Thymus (tissue), 11 donors: ENCODE measurements around the gene PFKFB2. TPM values are rescaled to one million over a fixed set of nuclear protein-coding genes. Genes with fewer than 3 reads are reported as not detected.

Experiments used
- DNase-seq, 9 donors: peaks; one replicate each; pipeline ENCODE4 v3.0.0-alpha.2; 2013; ENCODE audit warnings: low spot score in 9 of 9, low read depth in 6 of 9, missing footprints in 1 of 9
- H3K27ac ChIP-seq, 2 donors: one replicate each; pipeline ENCODE4 v1.5.1; 2013; ENCODE audit warnings: control low read depth in 1 of 2, low read depth in 1 of 2, low read length in 1 of 2, mild to moderate bottlenecking in 1 of 2, moderate library complexity in 1 of 2
- H3K27me3 ChIP-seq, 2 donors: one replicate each; pipeline ENCODE4 v1.5.1; 2013; ENCODE audit warnings: low read length in 1 of 2; ENCODE audit not compliant: control insufficient read depth in 2 of 2, insufficient read depth in 1 of 2
- H3K36me3 ChIP-seq, 2 donors: one replicate each; pipeline ENCODE4 v1.5.1; 2013; ENCODE audit warnings: low read length in 1 of 2, mild to moderate bottlenecking in 1 of 2, moderate library complexity in 1 of 2; ENCODE audit not compliant: control insufficient read depth in 2 of 2, insufficient read depth in 2 of 2
- H3K4me1 ChIP-seq, 2 donors: one replicate each; pipeline ENCODE4 v1.5.1; 2013; ENCODE audit warnings: low read length in 2 of 2; ENCODE audit not compliant: control insufficient read depth in 2 of 2, insufficient read depth in 2 of 2
- H3K4me3 ChIP-seq, 2 donors: one replicate each; pipeline ENCODE4 v1.5.1; 2013; ENCODE audit warnings: low read length in 2 of 2, control low read depth in 1 of 2, mild to moderate bottlenecking in 1 of 2
- H3K9me3 ChIP-seq, 2 donors: one replicate each; pipeline ENCODE4 v1.5.1; 2013; ENCODE audit warnings: low read length in 1 of 2, mild to moderate bottlenecking in 1 of 2; ENCODE audit not compliant: control insufficient read depth in 2 of 2, insufficient read depth in 1 of 2
- WGBS: extraction: QIAGEN DNeasy Blood & Tissue Kit; methylation state at CpG from one replicate; pipeline ENCODE4 v1.1.7; 2013; 5-methylcytosine and 5-hydroxymethylcytosine counted together
- polyA plus RNA-seq: library from polyadenylated mRNA; stranded (reverse); fragments of 200-250 nt; gene quantifications from one replicate; pipeline ENCODE4 v1.2.3, GENCODE V29; 2013
- total RNA-seq: library from RNA; stranded (reverse); fragments of 120-200 nt; gene quantifications from one replicate; pipeline ENCODE4 v1.2.4, GENCODE V29; 2013
- donor health status: healthy.

PFKFB2 gene
- total and polyA plus RNA-seq, 2 donors = 6.7 to 31.0 TPM

DNA sequence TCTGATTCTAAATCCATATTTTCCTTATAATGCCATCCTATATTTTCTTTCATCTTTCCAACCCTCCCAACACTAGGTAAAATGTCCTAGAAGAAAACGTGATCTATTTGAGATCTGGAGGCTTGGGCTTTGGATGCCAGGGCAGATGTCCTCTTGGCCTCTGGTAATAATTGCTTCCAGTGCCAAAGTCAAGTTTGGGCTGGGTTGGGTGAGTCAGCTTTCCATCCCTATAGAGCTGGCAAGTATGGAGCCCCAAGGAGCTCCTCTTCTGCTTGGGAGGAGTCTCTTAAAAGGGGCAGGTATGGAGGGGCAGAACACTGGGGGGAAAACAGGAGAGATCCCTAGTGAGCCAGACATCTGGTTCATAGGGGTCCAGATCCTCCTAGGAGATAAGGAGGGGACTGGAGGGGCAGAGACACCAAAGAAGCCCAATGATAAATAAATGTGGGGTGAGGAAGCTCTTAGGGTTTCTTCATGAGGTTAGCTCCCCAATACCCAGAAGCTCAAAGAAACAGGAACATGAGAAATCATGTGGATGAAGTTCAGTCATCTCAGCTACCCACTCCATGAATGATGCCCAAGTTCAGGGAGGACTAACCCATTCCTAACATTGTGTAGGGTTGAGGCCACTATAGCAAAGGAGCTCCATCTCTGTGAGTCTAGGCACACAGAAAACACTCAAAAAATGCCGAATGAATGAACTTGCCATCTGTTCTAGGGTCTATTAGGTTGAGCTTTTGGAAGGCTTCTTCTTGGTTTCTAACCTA, 24.0 kb upstream of the PFKFB2 start:
- DNase-seq = no peak
- H3K27me3 ChIP-seq = no peaks in the 10 kb centered on the region
- peaks cover 0 to 12% of the 10 kb centered on the region in 2 donors for H3K4me1 ChIP-seq
- H3K9me3 ChIP-seq = no peaks in the 10 kb centered on the region
- H3K36me3 ChIP-seq = no peaks in the 10 kb centered on the region
- no peak overlapping the region for H3K27ac ChIP-seq
- WGBS = 96% methylated on average over 2 of the region's 2 CpGs
- no peak overlapping the region for H3K4me3 ChIP-seq

DNA sequence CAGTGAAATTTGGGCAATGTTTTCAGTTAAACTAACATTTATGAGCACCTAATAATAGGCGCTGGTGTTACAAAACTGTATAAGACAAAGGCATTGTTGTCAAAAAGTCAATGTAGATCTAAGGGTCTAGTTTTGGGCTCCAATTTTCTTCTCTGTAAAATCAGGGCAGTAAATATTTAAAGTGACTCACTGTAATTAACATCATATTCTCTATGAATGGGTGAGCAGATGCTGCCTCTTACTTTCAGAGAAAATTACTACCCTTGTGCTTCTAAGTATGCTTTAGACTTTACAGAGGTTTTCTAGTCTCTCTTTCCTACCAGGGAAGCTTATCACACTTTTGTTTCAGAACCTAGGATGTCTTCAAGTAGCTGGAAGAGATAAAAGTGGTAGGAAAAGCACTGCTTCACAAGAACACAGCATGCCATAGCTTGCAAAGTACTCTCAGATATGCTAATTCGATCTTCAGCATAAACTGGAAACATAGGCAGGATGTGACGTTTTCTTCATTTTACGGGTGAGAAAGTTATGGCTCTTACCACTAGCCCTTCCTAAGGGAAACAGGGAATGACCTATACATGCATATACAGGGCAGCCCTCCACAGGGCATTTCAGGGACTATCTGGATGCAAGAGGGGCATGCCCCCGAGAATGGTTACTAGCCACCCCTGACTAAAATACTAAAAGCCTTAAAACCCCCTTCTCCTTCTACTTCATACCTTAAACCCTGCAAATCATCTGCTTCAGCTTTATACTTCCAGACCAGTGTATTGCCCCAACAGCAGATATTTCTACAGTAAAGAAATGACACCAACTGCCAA, 23.2 kb upstream of the PFKFB2 start:
- 93% methylated on average over 5 of the region's 5 CpGs for WGBS
- H3K9me3 ChIP-seq = no peaks in the 10 kb centered on the region
- H3K27ac ChIP-seq = no peak overlapping the region
- no peaks in the 10 kb centered on the region for H3K36me3 ChIP-seq
- H3K27me3 ChIP-seq = no peaks in the 10 kb centered on the region
- H3K4me1 ChIP-seq = peaks cover 0 to 5% of the 10 kb centered on the region in 2 donors
- DNase-seq = no peak
- no peak overlapping the region for H3K4me3 ChIP-seq

DNA sequence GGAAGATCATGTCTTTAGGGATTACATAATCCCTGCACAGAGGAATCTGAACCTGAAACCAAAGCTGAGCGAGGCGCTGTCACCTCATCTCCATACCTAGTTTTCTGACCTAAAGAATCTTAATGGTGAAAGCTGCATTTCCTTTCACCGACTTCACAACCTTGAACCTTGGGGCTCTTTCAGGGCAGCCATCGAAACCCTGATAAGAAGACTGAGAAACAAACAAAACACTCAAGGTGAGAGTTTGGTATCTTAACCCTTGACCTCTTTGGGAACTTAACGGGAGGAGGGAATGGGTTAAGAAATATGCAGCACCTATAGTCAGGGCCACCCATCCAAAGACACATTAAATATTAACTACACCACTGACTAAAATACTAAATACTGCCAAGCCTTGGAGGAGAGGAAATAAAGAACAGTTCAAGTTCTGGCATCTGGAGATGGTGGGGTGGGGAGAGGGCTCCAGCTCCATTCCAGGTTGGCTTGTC, 22.5 kb upstream of the PFKFB2 start:
- no peaks in the 10 kb centered on the region for H3K9me3 ChIP-seq
- no peak overlapping the region for H3K27ac ChIP-seq
- H3K4me1 ChIP-seq = no peaks in the 10 kb centered on the region
- no peak overlapping the region for H3K4me3 ChIP-seq
- no peaks in the 10 kb centered on the region for H3K36me3 ChIP-seq
- H3K27me3 ChIP-seq = no peaks in the 10 kb centered on the region
- 97% methylated on average over 5 of the region's 5 CpGs for WGBS
- DNase-seq = no peak

DNA sequence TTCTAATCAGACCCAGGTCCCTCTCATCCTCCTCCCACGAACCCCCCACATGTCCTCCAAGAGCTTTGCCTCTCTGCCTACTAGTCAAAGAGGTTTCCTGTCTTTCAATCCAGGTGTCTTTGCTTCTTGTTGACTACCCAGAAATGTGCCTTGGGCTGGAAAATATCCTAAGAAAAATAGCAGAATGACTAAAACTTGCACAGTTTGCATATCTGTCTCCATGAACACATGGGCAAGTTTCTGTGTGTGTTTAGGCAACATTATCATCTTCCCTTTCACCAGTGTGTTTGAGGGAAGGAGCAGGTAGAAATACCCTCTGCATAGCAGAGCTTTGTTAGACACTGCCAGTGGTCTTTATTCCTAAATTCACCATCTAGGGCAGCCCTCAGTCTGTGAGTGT, 22.1 kb upstream of the PFKFB2 start:
- no peaks in the 10 kb centered on the region for H3K27me3 ChIP-seq
- 80% methylated on average over 1 of the region's 1 CpG for WGBS
- H3K4me3 ChIP-seq = no peak overlapping the region
- no peaks in the 10 kb centered on the region for H3K9me3 ChIP-seq
- no peaks in the 10 kb centered on the region for H3K4me1 ChIP-seq
- H3K27ac ChIP-seq = no peak overlapping the region
- no peak for DNase-seq
- no peaks in the 10 kb centered on the region for H3K36me3 ChIP-seq

DNA sequence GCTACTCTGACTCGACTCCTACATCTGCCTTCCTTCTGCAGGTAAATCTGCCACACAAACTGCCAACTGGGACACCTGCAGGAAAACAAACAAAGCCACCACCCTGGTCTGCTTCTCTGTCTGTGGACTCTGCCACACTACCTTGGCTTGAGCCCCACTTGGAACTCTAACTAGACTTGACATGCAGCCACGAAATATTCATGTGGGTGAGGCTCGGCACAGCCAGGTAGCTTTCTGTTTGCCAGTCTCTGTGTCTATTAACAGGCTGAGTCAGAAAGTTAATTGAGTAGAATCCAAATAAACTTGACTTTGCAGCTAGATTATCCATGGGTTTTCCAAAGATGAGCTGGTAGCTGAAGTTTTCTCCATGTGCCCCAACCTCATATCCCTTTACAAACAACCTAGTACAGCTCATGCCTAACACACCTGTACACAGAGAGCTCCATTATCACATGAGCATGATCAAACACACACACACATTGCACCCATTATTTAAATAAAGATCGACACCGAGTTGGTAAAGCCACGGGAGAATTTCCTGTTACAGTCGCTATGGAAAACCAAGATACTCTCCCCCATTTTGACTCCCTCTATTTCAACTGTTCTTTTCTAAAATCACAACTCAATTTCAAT, 21.3 kb upstream of the PFKFB2 start:
- H3K27me3 ChIP-seq = no peaks in the 10 kb centered on the region
- no peak overlapping the region for H3K27ac ChIP-seq
- no peak for DNase-seq
- 90% methylated on average over 7 of the region's 7 CpGs for WGBS
- no peaks in the 10 kb centered on the region for H3K36me3 ChIP-seq
- H3K4me1 ChIP-seq = no peaks in the 10 kb centered on the region
- no peaks in the 10 kb centered on the region for H3K9me3 ChIP-seq
- H3K4me3 ChIP-seq = no peak overlapping the region

DNA sequence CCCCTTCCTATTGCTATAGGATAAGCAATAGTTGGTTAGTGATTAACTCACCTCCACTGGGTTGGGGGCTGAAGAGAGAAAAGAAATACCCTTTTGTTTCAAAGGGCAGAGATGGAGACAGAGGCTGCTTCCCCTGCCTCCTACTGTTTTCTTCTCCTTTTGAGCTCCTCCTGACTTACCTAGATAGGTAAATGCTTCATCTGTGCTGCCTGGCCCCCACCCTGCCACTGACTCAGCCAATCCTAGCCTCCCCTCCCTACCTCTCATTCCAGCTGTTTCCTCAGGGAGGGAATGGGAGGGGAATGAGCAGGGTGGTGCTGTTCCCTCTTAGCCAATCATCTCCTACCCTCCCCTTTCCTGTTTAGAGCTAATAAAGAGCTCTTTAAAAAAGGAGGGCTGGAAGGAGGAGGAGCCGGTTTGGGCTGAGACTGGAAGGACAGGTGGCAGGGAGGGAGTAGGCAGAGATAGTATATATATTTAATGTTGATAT, 20.5 kb upstream of the PFKFB2 start, which contains the start of gene C1orf116:
Gene C1orf116 (minus strand): TSS at position 229 of the 490 bp plus-strand sequence. CDS start 5,158 bp downstream, outside the sequence.
- H3K9me3 ChIP-seq = no peaks in the 10 kb centered on the region
- H3K4me3 ChIP-seq = no peak within 1 kb of the TSS
- no peaks in the 10 kb centered on the region for H3K4me1 ChIP-seq
- no peak for DNase-seq
- no peak within 1 kb of the TSS for H3K27ac ChIP-seq
- WGBS = 20% methylated on average over 1 of the region's 1 CpG
- H3K27me3 ChIP-seq = no peaks in the 10 kb centered on the region
- no peaks in the 10 kb centered on the region for H3K36me3 ChIP-seq

DNA sequence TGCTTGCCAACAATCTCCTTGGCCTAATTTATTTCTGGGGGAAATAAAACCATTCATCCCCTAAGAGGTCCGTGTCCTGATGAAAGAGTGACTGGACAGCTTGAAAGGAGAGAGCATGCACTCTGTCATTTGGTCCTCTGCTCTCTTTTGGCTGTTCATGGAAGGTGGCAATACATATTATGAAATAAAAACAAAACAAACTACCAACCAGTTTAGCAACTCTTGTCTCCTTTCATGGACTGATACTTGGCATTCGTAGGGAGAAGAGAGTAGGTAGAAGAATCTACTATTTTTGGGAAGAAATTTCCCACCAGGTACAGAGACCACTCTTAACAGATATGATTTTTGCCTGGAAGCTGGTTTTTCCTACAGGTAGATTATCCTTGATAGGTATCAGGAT, 19.8 kb upstream of the PFKFB2 start:
- Histone ChIP-seq H3K27me3 (no peaks in the 10 kb centered on the region), H3K27ac (no peak overlapping the region), H3K4me3 (no peak overlapping the region), H3K36me3 (no peaks in the 10 kb centered on the region), H3K4me1 (no peaks in the 10 kb centered on the region), H3K9me3 (no peaks in the 10 kb centered on the region)
- no peak for DNase-seq
- WGBS = 95% methylated on average over 2 of the region's 2 CpGs

DNA sequence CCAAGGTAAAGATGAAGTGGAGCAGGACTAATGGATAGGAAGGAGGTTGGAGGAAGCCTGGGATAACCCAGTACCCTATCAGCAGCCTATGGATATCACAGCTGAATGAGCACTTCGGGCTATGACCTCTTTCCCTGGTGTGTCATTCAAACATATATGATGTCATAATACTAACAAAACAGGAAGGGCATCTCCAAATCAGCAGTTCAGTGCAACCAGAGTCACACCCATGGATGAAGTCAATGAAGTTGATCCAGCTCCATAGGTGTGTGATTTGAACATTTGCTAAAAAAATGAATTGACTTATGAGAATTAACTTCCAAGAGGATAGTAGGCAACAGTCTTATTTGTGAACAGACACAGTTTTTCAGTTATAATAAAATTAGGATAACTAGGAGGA, 18.9 kb upstream of the PFKFB2 start:
- 98% methylated on average over 1 of the region's 1 CpG for WGBS
- Histone ChIP-seq H3K4me1 (no peaks in the 10 kb centered on the region), H3K4me3 (no peak overlapping the region), H3K27me3 (no peaks in the 10 kb centered on the region), H3K9me3 (no peaks in the 10 kb centered on the region), H3K36me3 (no peaks in the 10 kb centered on the region), H3K27ac (no peak overlapping the region)
- DNase-seq = no peak

DNA sequence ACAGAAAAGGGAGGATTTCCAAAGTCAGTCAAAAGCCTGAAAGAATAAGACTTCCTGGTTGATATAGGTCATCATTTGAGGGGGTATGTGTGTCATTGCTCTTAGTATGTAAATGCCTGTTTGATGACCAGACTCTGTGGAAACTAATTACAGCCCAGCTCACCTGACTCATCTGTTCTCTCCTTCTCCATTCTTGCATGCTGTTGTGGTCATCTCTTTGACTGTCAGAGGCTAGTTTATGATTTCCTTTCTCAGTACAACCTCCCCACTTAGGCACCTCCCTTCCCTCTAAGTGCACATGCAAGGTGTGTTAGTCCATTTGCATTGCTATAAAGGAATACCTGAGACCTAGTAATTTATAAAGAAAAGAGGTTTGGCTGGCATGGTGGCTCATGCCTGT, 18.1 kb upstream of the PFKFB2 start:
- no peaks in the 10 kb centered on the region for H3K36me3 ChIP-seq
- H3K9me3 ChIP-seq = no peaks in the 10 kb centered on the region
- no peak overlapping the region for H3K27ac ChIP-seq
- no peaks in the 10 kb centered on the region for H3K27me3 ChIP-seq
- no peaks in the 10 kb centered on the region for H3K4me1 ChIP-seq
- DNase-seq = no peak
- no peak overlapping the region for H3K4me3 ChIP-seq
